Adipose tissue (tissue), 3 donors: ENCODE measurements around the gene FAM72C. TPM values are rescaled to one million over a fixed set of nuclear protein-coding genes. Genes with fewer than 3 reads are reported as not detected.
"Not testable (repeated sequence)": the region's sequence is repeated elsewhere in the genome, so short reads cannot be mapped to it uniquely, and the experiment has no call there.

Experiments used
- H3K27ac ChIP-seq: one replicate; pipeline ENCODE4 v1.5.1; 2013; ENCODE audit warnings: low read depth, low read length
- WGBS, 3 donors: extraction: QIAGEN DNeasy Blood & Tissue Kit; methylation state at CpG; one replicate each; pipeline ENCODE4 v1.1.7; 2013; 5-methylcytosine and 5-hydroxymethylcytosine counted together
- polyA plus RNA-seq, 3 donors: library from polyadenylated mRNA; stranded (reverse); fragments of 200-250 nt; gene quantifications; one replicate each; pipeline ENCODE4 v1.2.3, GENCODE V29; 2013
- donor health status: healthy with polysubstance abuse.
- donor health status: Bipolar disorder and iron deficiency.
- donor health status: healthy.

The FAM72C gene
- polyA plus RNA-seq: under 1 TPM in 2 of 3 donors, not detected in 1; 0.04 to 0.06 TPM

- no CpG with 5 or more reads among the region's 48 CpGs for WGBS, 3 donors
- not testable (repeated sequence) for H3K27ac ChIP-seq
Measured at GRCh38 chr1:143971924-143972700, at the start of gene FAM72C. FAM72C (minus strand) TSS chr1:143971986; CDS start chr1:143971141, 845 bp downstream.

GRCh38 chr1:144020001-144020738 is 48.4 kb upstream of the FAM72C start:
- not testable (repeated sequence) for H3K27ac ChIP-seq
- WGBS, 3 donors: no CpG with 5 or more reads among the region's 3 CpGs

GRCh38 chr1:144019101-144019500 is 47.3 kb upstream of the FAM72C start:
- WGBS, 3 donors: no CpG with 5 or more reads among the region's 2 CpGs
- H3K27ac ChIP-seq: not testable (repeated sequence)

- 48 to 76% (median 63%) methylated on average over 2 of the region's 8 CpGs for WGBS, 3 donors
- not testable (repeated sequence) for H3K27ac ChIP-seq
Measured at GRCh38 chr1:144015180-144015966, 43.6 kb upstream of the FAM72C start.

- no CpG with 5 or more reads among the region's 3 CpGs for WGBS, 3 donors
- H3K27ac ChIP-seq: not testable (repeated sequence)
Measured at GRCh38 chr1:144014528-144014927, 42.7 kb upstream of the FAM72C start.

- not testable (repeated sequence) for H3K27ac ChIP-seq
- no CpG with 5 or more reads among the region's 4 CpGs for WGBS, 3 donors
Measured at GRCh38 chr1:144014121-144014520, 42.3 kb upstream of the FAM72C start.

- H3K27ac ChIP-seq: not testable (repeated sequence)
- no CpG with 5 or more reads among the region's 4 CpGs for WGBS, 3 donors
Measured at GRCh38 chr1:144012168-144012733, 40.5 kb upstream of the FAM72C start.

GRCh38 chr1:144009410-144009809 is 37.6 kb upstream of the FAM72C start:
- H3K27ac ChIP-seq: not testable (repeated sequence)
- WGBS, 3 donors: no CpG with 5 or more reads among the region's 3 CpGs

GRCh38 chr1:144004259-144004658 is 32.5 kb upstream of the FAM72C start:
- WGBS, 3 donors: no CpG with 5 or more reads among the region's 1 CpG
- H3K27ac ChIP-seq: not testable (repeated sequence)

- no CpG with 5 or more reads among the region's 2 CpGs for WGBS, 3 donors
- H3K27ac ChIP-seq: not testable (repeated sequence)
Measured at GRCh38 chr1:144003306-144004029, 31.7 kb upstream of the FAM72C start.

GRCh38 chr1:144002141-144002881 is 30.5 kb upstream of the FAM72C start:
- H3K27ac ChIP-seq: not testable (repeated sequence)
- 19 to 46% (median 44%) methylated on average over 3 to 5 of the region's 7 CpGs for WGBS, 3 donors

- not testable (repeated sequence) for H3K27ac ChIP-seq
- 67 to 93% methylated on average over 4 of the region's 8 CpGs; no CpG with 5 or more reads in 1 of the 3 donors for WGBS, 3 donors
Measured at GRCh38 chr1:144001077-144001476, 29.3 kb upstream of the FAM72C start.

- 80% methylated on average over 1 of the region's 6 CpGs; no CpG with 5 or more reads in 2 of the 3 donors for whole genome bisulfite sequencing, 3 donors
- not testable (repeated sequence) for H3K27ac ChIP-seq
Measured at GRCh38 chr1:143996020-143996419, 24.2 kb upstream of the FAM72C start.

- H3K27ac ChIP-seq: not testable (repeated sequence)
- 75 to 82% (median 77%) methylated on average over 1 of the region's 7 CpGs for WGBS, 3 donors
Measured at GRCh38 chr1:143993301-143993907, 21.6 kb upstream of the FAM72C start.

- no CpG with 5 or more reads among the region's 4 CpGs for WGBS, 3 donors
- not testable (repeated sequence) for H3K27ac ChIP-seq
Measured at GRCh38 chr1:143990699-143991098, 18.9 kb upstream of the FAM72C start.

GRCh38 chr1:143989719-143990118 is 17.9 kb upstream of the FAM72C start:
- not testable (repeated sequence) for H3K27ac ChIP-seq
- WGBS, 3 donors: no CpG with 5 or more reads among the region's 1 CpG

GRCh38 chr1:143989427-143989712 is 17.6 kb upstream of the FAM72C start:
- no CpG with 5 or more reads among the region's 4 CpGs for WGBS, 3 donors

More at GRCh38 chr1:143989427-143989712, 17.6 kb upstream of the FAM72C start:
- not testable (repeated sequence) for H3K27ac ChIP-seq
